ENCODE measurements around the gene HOXA11. TPM values are rescaled to one million over a fixed set of nuclear protein-coding genes. Genes with fewer than 3 reads are reported as not detected.
A peak's percentile ranks its signal among the peaks of the same experiment; 100 is the strongest.

HOXA11 gene
- total RNA-seq, 1 experiment from 2014 or later: 0.84 TPM

DNA sequence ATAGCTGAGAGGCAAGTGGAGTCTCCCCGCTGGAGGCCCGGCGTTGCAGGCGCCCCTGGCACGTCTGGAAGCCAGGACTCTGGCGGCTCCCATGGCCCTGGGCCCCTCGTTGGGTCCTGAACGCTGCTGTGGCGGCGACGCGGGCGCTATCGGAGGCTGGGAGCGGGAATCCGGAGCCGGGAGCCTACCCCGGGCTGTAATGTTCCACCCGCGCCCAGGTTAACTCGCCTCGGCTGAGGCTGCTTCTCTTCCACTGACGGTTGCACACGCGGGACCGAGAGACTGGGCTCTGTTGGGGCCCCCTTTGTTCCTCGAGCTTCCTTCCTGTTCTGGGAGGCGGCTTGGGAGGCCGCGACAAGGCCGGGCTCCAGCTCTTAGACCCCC, 40.3 kb downstream of the HOXA11 start:
- BruUV-seq (replicated peaks): no TSS peak
- intact Hi-C loops (cut with micrococcal nuclease): loop anchor here (5.0 kb wide), 3 partner anchors 477 to 942 kb away; partner anchors contain the start of genes CBX3 and HNRNPA2B1
- Mint-ChIP-seq H3K27me3 (ENCODE audit: insufficient read depth, unreplicated experiment) (no peaks in the 10 kb centered on the region), H3K27ac (ENCODE audit: low read depth, unreplicated experiment) (no peak overlapping the region), H3K9me3 (ENCODE audit: unreplicated experiment) (no peaks in the 10 kb centered on the region), H3K36me3 (ENCODE audit: insufficient read depth, unreplicated experiment) (peaks cover 29% of the 10 kb centered on the region), H3K4me1 (ENCODE audit: insufficient read depth, unreplicated experiment) (peaks cover 20% of the 10 kb centered on the region), H3K4me3 (ENCODE audit: unreplicated experiment) (no peak overlapping the region)
- POLR2A ChIA-PET: interaction anchor here (0.8 to 7.2 kb wide), 11 partner anchors 18 to 654 kb away, joined by 3 to 459 read pairs (median 41); partner anchors contain the start of genes HOXA1, HOXA9 and SKAP2
- CTCF ChIA-PET: interaction anchor here (0.6 to 6.7 kb wide), 23 partner anchors 8 to 1046 kb away, joined by 3 to 190 read pairs (median 7); partner anchors contain the start of genes HOXA3 and HOXA7
- TF ChIP-seq, protein P1, sequence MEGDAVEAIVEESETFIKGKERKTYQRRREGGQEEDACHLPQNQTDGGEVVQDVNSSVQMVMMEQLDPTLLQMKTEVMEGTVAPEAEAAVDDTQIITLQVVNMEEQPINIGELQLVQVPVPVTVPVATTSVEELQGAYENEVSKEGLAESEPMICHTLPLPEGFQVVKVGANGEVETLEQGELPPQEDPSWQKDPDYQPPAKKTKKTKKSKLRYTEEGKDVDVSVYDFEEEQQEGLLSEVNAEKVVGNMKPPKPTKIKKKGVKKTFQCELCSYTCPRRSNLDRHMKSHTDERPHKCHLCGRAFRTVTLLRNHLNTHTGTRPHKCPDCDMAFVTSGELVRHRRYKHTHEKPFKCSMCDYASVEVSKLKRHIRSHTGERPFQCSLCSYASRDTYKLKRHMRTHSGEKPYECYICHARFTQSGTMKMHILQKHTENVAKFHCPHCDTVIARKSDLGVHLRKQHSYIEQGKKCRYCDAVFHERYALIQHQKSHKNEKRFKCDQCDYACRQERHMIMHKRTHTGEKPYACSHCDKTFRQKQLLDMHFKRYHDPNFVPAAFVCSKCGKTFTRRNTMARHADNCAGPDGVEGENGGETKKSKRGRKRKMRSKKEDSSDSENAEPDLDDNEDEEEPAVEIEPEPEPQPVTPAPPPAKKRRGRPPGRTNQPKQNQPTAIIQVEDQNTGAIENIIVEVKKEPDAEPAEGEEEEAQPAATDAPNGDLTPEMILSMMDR (IDR thresholded peaks at IDR 0.05; ENCODE audit: unreplicated experiment): no peak
- no peak for DNase-seq (ENCODE audit: unreplicated experiment)

DNA sequence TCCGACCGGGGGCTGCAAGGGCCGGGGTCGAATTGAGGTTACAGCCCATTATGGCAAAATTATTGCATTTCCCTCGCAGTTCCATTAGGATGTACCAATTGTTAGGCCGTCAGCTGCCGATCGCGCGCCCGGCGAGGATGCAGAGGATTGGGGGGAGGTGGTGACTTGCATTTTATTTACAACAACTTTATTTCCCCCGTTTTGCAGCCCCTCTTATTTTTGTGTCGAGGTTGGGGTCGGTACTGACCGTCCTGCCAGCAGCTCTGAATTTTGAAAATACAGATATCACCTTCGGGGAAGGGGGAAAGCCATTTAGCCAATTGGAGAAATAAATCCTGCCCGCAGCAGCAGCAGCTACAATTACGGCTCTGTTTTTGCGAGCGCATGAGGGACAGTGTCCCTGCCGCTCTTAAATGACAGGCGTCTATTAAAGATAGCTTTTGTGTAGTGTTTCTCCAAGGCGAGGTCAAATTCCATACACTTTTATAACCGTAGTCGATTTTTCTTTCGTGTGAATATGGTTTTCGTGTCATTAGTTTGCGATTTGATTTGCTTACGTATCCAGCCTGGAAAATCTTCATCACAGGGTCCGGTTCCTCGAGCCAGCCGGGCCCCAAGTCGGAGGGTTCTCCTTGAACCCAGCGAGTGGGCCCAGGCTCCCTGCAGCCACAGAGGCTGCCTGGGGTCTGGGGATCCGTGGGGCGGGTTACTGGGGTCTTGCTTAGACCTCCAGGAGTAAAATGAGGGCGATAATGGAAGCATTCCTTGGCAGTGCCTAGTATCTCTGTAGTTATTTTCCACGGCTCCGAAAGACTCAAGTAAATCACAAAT, 40.9 kb downstream of the HOXA11 start:
- TF ChIP-seq, protein P1 (IDR thresholded peaks at IDR 0.05; ENCODE audit: unreplicated experiment): no peak
- no TSS peak for BruUV-seq (replicated peaks)
- Mint-ChIP-seq H3K27ac (ENCODE audit: low read depth, unreplicated experiment) (no peak overlapping the region), H3K9me3 (ENCODE audit: unreplicated experiment) (no peaks in the 10 kb centered on the region), H3K4me3 (ENCODE audit: unreplicated experiment) (peak overlapping the region; percentile 100), H3K4me1 (ENCODE audit: insufficient read depth, unreplicated experiment) (peaks cover 23% of the 10 kb centered on the region), H3K27me3 (ENCODE audit: insufficient read depth, unreplicated experiment) (no peaks in the 10 kb centered on the region), H3K36me3 (ENCODE audit: insufficient read depth, unreplicated experiment) (peaks cover 29% of the 10 kb centered on the region)
- intact Hi-C loops (cut with micrococcal nuclease): loop anchor here (1.0 to 5.0 kb wide), 6 partner anchors 458 to 942 kb away; partner anchors contain the start of genes CBX3 and HNRNPA2B1
- DNase-seq (ENCODE audit: unreplicated experiment): no peak
- POLR2A ChIA-PET: interaction anchor here (0.8 to 7.2 kb wide), 34 partner anchors 10 to 1056 kb away, joined by 3 to 459 read pairs (median 5); partner anchors contain the start of genes CBX3, HOXA1, HOXA4 and HOXA7
- CTCF ChIA-PET: interaction anchor here (0.5 to 6.7 kb wide), 39 partner anchors 8 to 1060 kb away, joined by 3 to 190 read pairs (median 5); partner anchors contain the start of genes HOXA3, HOXA7 and HOXA9

DNA sequence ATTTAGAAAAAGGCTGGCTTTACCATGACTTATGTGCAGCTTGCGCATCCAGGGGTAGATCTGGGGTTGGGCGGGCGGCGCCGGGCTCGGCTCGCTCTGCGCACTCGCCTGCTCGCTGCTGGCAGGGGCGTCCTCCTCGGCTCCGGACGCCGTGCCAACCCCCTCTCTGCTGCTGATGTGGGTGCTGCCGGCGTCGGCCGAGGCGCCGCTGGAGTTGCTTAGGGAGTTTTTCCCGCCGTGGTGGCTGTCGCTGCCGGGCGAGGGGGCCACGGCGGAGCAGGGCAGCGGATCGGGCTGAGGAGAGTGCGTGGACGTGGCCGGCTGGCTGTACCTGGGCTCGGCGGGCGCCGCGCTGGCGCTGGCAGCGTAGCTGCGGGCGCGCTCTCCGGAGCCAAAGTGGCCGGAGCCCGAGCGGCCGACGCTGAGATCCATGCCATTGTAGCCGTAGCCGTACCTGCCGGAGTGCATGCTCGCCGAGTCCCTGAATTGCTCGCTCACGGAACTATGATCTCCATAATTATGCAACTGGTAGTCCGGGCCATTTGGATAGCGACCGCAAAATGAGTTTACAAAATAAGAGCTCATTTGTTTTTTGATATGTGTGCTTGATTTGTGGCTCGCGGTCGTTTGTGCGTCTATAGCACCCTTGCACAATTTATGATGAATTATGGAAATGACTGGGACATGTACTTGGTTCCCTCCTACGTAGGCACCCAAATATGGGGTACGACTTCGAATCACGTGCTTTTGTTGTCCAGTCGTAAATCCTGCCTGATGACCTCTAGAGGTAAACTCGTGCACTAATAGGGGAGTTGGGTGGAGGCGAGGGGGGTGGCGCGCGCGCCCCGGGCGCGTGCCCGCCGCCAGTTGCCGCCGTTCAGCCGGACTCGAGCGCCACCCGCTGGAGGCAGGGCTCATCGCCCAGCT, 41.7 kb downstream of the HOXA11 start, which contains the start of gene HOXA5:
Gene HOXA5 (minus strand): TSS at position 659 of the 927 bp plus-strand sequence. CDS start 74 bp downstream, at position 585.
- Mint-ChIP-seq H3K27me3 (ENCODE audit: insufficient read depth, unreplicated experiment) (no peaks in the 10 kb centered on the region), H3K4me1 (ENCODE audit: insufficient read depth, unreplicated experiment) (peaks cover 31% of the 10 kb centered on the region), H3K36me3 (ENCODE audit: insufficient read depth, unreplicated experiment) (peaks cover 29% of the 10 kb centered on the region), H3K27ac (ENCODE audit: low read depth, unreplicated experiment) (peak within 1 kb of the TSS; percentile 99), H3K4me3 (ENCODE audit: unreplicated experiment) (peak within 1 kb of the TSS; percentile 100), H3K9me3 (ENCODE audit: unreplicated experiment) (no peaks in the 10 kb centered on the region)
- ChIA-PET CTCF (interaction anchor here (0.5 to 6.7 kb wide), 40 partner anchors 9 to 1060 kb away, joined by 3 to 190 read pairs (median 4); partner anchors contain the start of gene HOXA9), POLR2A (interaction anchor here (0.8 to 7.2 kb wide), 34 partner anchors 9 to 1056 kb away, joined by 3 to 459 read pairs (median 5); partner anchors contain the start of genes CBX3, HOXA1, HOXA4 and HOXA7)
- intact Hi-C loops (cut with micrococcal nuclease): loop anchor here (1.0 to 5.0 kb wide), 6 partner anchors 457 to 941 kb away; partner anchors contain the start of genes CBX3 and HNRNPA2B1
- TF ChIP-seq, protein P1 (IDR thresholded peaks at IDR 0.05; ENCODE audit: unreplicated experiment): peak; percentile 93
- DNase-seq (ENCODE audit: unreplicated experiment): peak; percentile 99
- TSS peak; percentile 77 for BruUV-seq (replicated peaks)
